GM12875 (cell line): Measurements from ENCODE around the gene TIAM2.

Experiments
- H3K4me3 ChIP-seq: one replicate; pipeline ENCODE4 v1.5.1; 2011; ENCODE audit warnings: low read depth, low read length, control low read depth
- TF ChIP-seq, protein P1 (sequence below): IDR thresholded peaks from 2 replicates; pipeline ENCODE4 v1.5.1; 2011; ENCODE audit warnings: low read depth, mild to moderate bottlenecking, control low read depth, inconsistent platforms, low read length, moderate library complexity, borderline replicate concordance; ENCODE audit not compliant: insufficient read depth

Gene TIAM2

DNA sequence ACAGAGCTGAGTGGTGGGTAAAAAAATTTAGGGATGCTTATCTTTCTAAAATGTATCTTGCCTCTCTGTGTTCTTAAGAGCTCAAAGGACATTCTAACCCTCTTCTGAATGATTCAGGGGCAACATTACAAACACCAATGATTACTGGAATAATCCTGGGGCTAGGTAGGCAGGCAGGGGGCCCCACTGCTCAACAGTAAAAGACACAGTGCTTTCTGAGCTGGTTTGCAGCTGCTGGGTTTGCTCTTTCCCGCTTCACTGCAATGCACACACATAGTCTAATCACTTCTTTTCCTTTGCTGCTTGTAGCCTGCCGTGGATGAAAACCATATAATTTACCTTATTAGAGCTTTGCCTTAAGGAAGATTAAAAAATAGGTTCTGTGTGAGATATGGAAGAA lies 292.6 kb downstream of the TIAM2 start:
- TF ChIP-seq, protein P1, sequence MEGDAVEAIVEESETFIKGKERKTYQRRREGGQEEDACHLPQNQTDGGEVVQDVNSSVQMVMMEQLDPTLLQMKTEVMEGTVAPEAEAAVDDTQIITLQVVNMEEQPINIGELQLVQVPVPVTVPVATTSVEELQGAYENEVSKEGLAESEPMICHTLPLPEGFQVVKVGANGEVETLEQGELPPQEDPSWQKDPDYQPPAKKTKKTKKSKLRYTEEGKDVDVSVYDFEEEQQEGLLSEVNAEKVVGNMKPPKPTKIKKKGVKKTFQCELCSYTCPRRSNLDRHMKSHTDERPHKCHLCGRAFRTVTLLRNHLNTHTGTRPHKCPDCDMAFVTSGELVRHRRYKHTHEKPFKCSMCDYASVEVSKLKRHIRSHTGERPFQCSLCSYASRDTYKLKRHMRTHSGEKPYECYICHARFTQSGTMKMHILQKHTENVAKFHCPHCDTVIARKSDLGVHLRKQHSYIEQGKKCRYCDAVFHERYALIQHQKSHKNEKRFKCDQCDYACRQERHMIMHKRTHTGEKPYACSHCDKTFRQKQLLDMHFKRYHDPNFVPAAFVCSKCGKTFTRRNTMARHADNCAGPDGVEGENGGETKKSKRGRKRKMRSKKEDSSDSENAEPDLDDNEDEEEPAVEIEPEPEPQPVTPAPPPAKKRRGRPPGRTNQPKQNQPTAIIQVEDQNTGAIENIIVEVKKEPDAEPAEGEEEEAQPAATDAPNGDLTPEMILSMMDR = no peak
- no peak overlapping the region for H3K4me3 ChIP-seq

- no peak overlapping the region for H3K4me3 ChIP-seq
- TF ChIP-seq, protein P1 = no peak
These were observed 295.4 kb downstream of the TIAM2 start for GRCh38 chr6:155290491-155290890.

DNA sequence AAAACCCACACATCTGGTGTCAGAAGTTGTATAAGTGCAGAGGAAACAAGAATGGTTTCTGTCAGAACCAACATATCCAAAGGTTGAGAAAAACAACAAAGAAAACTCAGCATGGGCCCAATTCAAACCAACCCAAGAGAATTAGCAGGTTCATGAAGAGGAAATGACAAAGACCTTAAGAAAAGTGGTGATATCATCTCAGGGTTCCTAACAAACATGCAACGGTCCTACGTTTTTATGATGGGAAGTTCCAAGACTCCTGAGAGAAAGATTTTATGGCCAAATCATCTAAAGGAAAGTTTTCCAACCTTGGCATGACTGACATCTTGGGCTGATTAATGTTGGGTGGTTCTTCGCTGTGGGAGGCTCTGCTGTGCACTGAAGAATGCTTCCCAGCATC lies 296.2 kb downstream of the TIAM2 start:
- no peak overlapping the region for H3K4me3 ChIP-seq
- TF ChIP-seq, protein P1 = no peak

- no peak overlapping the region for H3K4me3 ChIP-seq
- TF ChIP-seq, protein P1 = no peak
These were observed 297.6 kb downstream of the TIAM2 start for GRCh38 chr6:155292711-155293110.

GRCh38 chr6:155297669-155298068 lies 302.6 kb downstream of the TIAM2 start:
- TF ChIP-seq, protein P1 = no peak
- no peak overlapping the region for H3K4me3 ChIP-seq

DNA sequence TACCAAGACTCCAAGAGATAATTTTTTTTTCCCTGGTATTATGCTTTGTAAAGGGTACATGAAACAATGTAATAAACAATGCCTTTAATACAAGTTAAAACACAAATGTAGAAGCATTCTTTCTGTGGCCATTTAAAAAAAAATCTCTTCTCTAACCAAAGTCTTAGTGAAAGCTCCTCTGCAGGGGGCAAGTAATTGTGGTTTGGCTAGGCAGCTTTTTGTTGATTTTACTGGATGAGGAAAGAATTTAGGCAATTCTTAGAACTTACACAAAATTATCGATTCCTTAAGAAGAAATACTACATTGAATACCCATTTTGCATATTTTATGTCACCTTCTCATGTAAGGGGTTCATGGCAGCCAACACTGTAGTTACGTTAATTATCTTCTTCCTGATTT lies 306.8 kb downstream of the TIAM2 start:
- no peak overlapping the region for H3K4me3 ChIP-seq
- TF ChIP-seq, protein P1 = no peak

DNA sequence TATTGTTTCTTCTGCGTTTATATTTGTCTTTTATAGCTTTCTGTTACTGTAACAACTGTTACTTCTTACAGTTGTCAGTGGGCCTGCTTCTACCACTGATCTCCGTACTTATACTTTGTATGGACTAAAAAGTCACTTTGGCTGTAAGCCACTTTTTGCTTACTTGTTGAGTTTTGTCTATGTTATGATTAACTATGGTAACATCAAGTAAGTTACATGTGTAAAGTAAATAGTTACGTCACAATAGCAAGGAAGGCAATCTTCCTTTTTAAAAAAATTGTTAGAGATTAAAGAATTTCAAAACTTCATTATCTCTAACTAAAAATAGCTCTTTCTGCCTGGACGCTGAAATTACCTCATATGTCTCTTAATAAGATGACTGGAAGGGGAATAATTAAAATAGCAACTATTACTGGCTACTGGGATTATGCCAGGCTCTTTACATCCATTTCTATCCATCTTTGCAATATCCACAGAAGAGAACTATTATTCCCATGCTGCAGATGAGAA lies 308.3 kb downstream of the TIAM2 start:
- H3K4me3 ChIP-seq = no peak overlapping the region
- TF ChIP-seq, protein P1 = no peak
